ENCODE data around the gene TSPAN11. TPM values are rescaled to one million over a fixed set of nuclear protein-coding genes. Genes with fewer than 3 reads are reported as not detected.

Gene TSPAN11
- total RNA-seq, 2 donors from 2014 or later: 2.5 to 4.1 TPM

GRCh38 chr12:30972035-30972434 lies 45.5 kb downstream of the TSPAN11 start:
- no peak for DNase-seq (ENCODE audit: low spot score)

GRCh38 chr12:30973175-30973574 lies 46.6 kb downstream of the TSPAN11 start:
- no peaks in the 10 kb centered on the region for H3K27me3 ChIP-seq
- no peaks in the 10 kb centered on the region for H3K9me3 ChIP-seq
- no peak overlapping the region for H3K27ac ChIP-seq
- no peaks in the 10 kb centered on the region for H3K36me3 ChIP-seq
- no peak overlapping the region for H3K4me3 ChIP-seq
- DNase-seq (ENCODE audit: low spot score): no peak
- no peak for TF ChIP-seq CTCF (IDR thresholded peaks at IDR 0.05)
- H3K4me1 ChIP-seq: peaks cover 0 to 41% of the 10 kb centered on the region in 2 donors

More at GRCh38 chr12:30972035-30972434, 45.5 kb downstream of the TSPAN11 start:
- no peaks in the 10 kb centered on the region for H3K27me3 ChIP-seq
- peaks cover 0 to 49% of the 10 kb centered on the region in 2 donors for H3K4me1 ChIP-seq
- H3K36me3 ChIP-seq: no peaks in the 10 kb centered on the region
- no peaks in the 10 kb centered on the region for H3K9me3 ChIP-seq
- no peak for TF ChIP-seq CTCF (IDR thresholded peaks at IDR 0.05)
- H3K27ac ChIP-seq: no peak overlapping the region
- H3K4me3 ChIP-seq: no peak overlapping the region

- DNase-seq (ENCODE audit: low spot score): no peak
- H3K9me3 ChIP-seq: no peaks in the 10 kb centered on the region
- H3K27me3 ChIP-seq: no peaks in the 10 kb centered on the region
- no peak overlapping the region for H3K27ac ChIP-seq
- H3K4me3 ChIP-seq: no peak overlapping the region
- H3K36me3 ChIP-seq: no peaks in the 10 kb centered on the region
- H3K4me1 ChIP-seq: peaks cover 0 to 41% of the 10 kb centered on the region in 2 donors
- TF ChIP-seq CTCF (IDR thresholded peaks at IDR 0.05): no peak
Measured at GRCh38 chr12:30973830-30974229, 47.3 kb downstream of the TSPAN11 start.

- TF ChIP-seq CTCF (IDR thresholded peaks at IDR 0.05): no peak
- no peaks in the 10 kb centered on the region for H3K36me3 ChIP-seq
- H3K27me3 ChIP-seq: no peaks in the 10 kb centered on the region
- no peak overlapping the region for H3K4me3 ChIP-seq
- peaks cover 0 to 41% of the 10 kb centered on the region in 2 donors for H3K4me1 ChIP-seq
- no peaks in the 10 kb centered on the region for H3K9me3 ChIP-seq
- H3K27ac ChIP-seq: no peak overlapping the region
- no peak for DNase-seq (ENCODE audit: low spot score)
Measured at GRCh38 chr12:30974746-30975500, 48.4 kb downstream of the TSPAN11 start.

GRCh38 chr12:30975581-30975980 lies 49.0 kb downstream of the TSPAN11 start:
- TF ChIP-seq CTCF (IDR thresholded peaks at IDR 0.05): no peak
- H3K4me3 ChIP-seq: no peak overlapping the region
- DNase-seq (ENCODE audit: low spot score): no peak
- no peak overlapping the region for H3K27ac ChIP-seq
- no peaks in the 10 kb centered on the region for H3K9me3 ChIP-seq
- no peaks in the 10 kb centered on the region for H3K36me3 ChIP-seq
- H3K27me3 ChIP-seq: no peaks in the 10 kb centered on the region
- peaks cover 0 to 41% of the 10 kb centered on the region in 2 donors for H3K4me1 ChIP-seq

GRCh38 chr12:30976206-30976605 lies 49.7 kb downstream of the TSPAN11 start:
- TF ChIP-seq CTCF (IDR thresholded peaks at IDR 0.05): no peak
- Histone ChIP-seq H3K36me3 (no peaks in the 10 kb centered on the region), H3K9me3 (no peaks in the 10 kb centered on the region), H3K4me1 (peaks cover 0 to 41% of the 10 kb centered on the region in 2 donors), H3K4me3 (no peak overlapping the region), H3K27ac (no peak overlapping the region), H3K27me3 (no peaks in the 10 kb centered on the region)
- no peak for DNase-seq (ENCODE audit: low spot score)

Data from right atrium auricular region (tissue), 2 donors.